IPS-20b (cell line): ENCODE data around the gene SUPT20H.

Source experiments
- H3K27ac ChIP-seq: one replicate; pipeline ENCODE4 v1.5.1; 2013; ENCODE audit warnings: low read length
- H3K27me3 ChIP-seq: 2 replicates; pipeline ENCODE4 v1.6.1; 2013; ENCODE audit warnings: mild to moderate bottlenecking, low read length, inconsistent platforms; ENCODE audit not compliant: insufficient read depth
- H3K36me3 ChIP-seq: 2 replicates; pipeline ENCODE4 v1.6.1; 2013; ENCODE audit warnings: low read depth, mild to moderate bottlenecking, inconsistent platforms, low read length, moderate library complexity; ENCODE audit not compliant: insufficient read depth
- H3K4me1 ChIP-seq: 2 replicates; pipeline ENCODE4 v1.6.1; 2013; ENCODE audit warnings: mild to moderate bottlenecking, control low read depth, inconsistent platforms, low read length, moderate library complexity; ENCODE audit not compliant: insufficient read depth
- H3K4me3 ChIP-seq: 2 replicates; pipeline ENCODE4 v1.5.1; 2013; ENCODE audit warnings: mild to moderate bottlenecking, low read length, inconsistent platforms
- H3K9ac ChIP-seq: 2 replicates; pipeline ENCODE4 v1.6.1; 2013; ENCODE audit warnings: low read depth, mild to moderate bottlenecking, inconsistent platforms, low read length, moderate library complexity
- H3K9me3 ChIP-seq: 2 replicates; pipeline ENCODE4 v1.6.1; 2013; ENCODE audit warnings: mild to moderate bottlenecking, low read depth, low read length, inconsistent platforms; ENCODE audit not compliant: insufficient read depth

SUPT20H gene

GRCh38 chr13:36966404-36966803 lies 93.1 kb downstream of the SUPT20H start:
- H3K36me3 ChIP-seq: peaks cover 58% of the 10 kb centered on the region
- H3K27me3 ChIP-seq: no peaks in the 10 kb centered on the region
- H3K4me3 ChIP-seq: no peak overlapping the region
- no peaks in the 10 kb centered on the region for H3K9me3 ChIP-seq
- H3K27ac ChIP-seq: no peak overlapping the region
- H3K4me1 ChIP-seq: no peaks in the 10 kb centered on the region
- H3K9ac ChIP-seq: no peak overlapping the region

GRCh38 chr13:36965767-36966166 lies 93.7 kb downstream of the SUPT20H start:
- Histone ChIP-seq H3K27me3 (no peaks in the 10 kb centered on the region), H3K4me3 (no peak overlapping the region), H3K9me3 (no peaks in the 10 kb centered on the region), H3K4me1 (no peaks in the 10 kb centered on the region), H3K36me3 (peaks cover 51% of the 10 kb centered on the region), H3K9ac (no peak overlapping the region), H3K27ac (no peak overlapping the region)

- Histone ChIP-seq H3K27ac (no peak overlapping the region), H3K9ac (no peak overlapping the region), H3K4me3 (no peak overlapping the region), H3K4me1 (no peaks in the 10 kb centered on the region), H3K36me3 (peaks cover 27% of the 10 kb centered on the region), H3K9me3 (no peaks in the 10 kb centered on the region), H3K27me3 (no peaks in the 10 kb centered on the region)
Observed at GRCh38 chr13:36959456-36960116, 99.9 kb downstream of the SUPT20H start.
